ENCODE measurements around the gene BMP10. TPM values are rescaled to one million over a fixed set of nuclear protein-coding genes. Genes with fewer than 3 reads are reported as not detected.

The BMP10 gene
- total and polyA plus RNA-seq, 2 of the 13 experiments (the other 11 are each of a cell fraction or from before 2014, with no cell fraction given), result not detected

- Histone ChIP-seq H4K20me1 (ENCODE audit: insufficient read depth, low read length) (no peaks in the 10 kb centered on the region), H3K79me2 (ENCODE audit: insufficient read depth, low read length) (no peaks in the 10 kb centered on the region), H3K27ac (ENCODE audit: extremely low read length, insufficient read depth, low read length) (no peak overlapping the region), H3K4me1 (ENCODE audit: insufficient read depth, low read length) (no peaks in the 10 kb centered on the region; the same call in 1 of the 2 replicates), H3K9me3 (ENCODE audit: low read length) (no peaks in the 10 kb centered on the region), H3K4me2 (ENCODE audit: low read depth, low read length) (no peak overlapping the region), H3K36me3 (replicated peaks in 1 of 2; ENCODE audit: control insufficient read depth in 1 of 2, insufficient read depth in 2 of 2, low read length in 2 of 2) (no peaks in the 10 kb centered on the region), H2AFZ (ENCODE audit: low read length) (no peak overlapping the region), H3K27me3 (ENCODE audit: control insufficient read depth in 1 of 2, insufficient read depth in 2 of 2, low read length in 2 of 2) (peaks cover 0 to 30% of the 10 kb centered on the region in 2 experiments; a peak in 2 of 5 replicates), H3K4me3 (replicated peaks in 1 of 3; ENCODE audit: insufficient read depth in 1 of 3, low read depth in 2 of 3, low read length in 3 of 3) (no peak overlapping the region), H3K9ac (ENCODE audit: insufficient read depth, low read depth, low read length) (no peak overlapping the region)
- intact Hi-C loops (cut with micrococcal nuclease; ENCODE audit: unreplicated experiment) (no loop called here), in situ Hi-C loops (cut with HindIII; ENCODE audit: extremely low pct_ligation_motif_present, low pct_unique_long_range_greater_than_20kb) (no loop called here)
- TF ChIP-seq NFE2 (CRISPR knock-in tag; IDR thresholded peaks at IDR 0.05), result no peak
- no peak for DNase-seq (ENCODE audit: low spot score)
- POLR2A ChIA-PET, result no interaction called here
- no TSS peak for BruUV-seq (replicated peaks)
- CTCF ChIA-PET (ENCODE audit: low intra/inter-chr PET ratio, low total read pairs), result no interaction called here
- no peak for ATAC-seq
- FAIRE-seq, result no peak
- 2% methylated on average over 3 of the region's 3 CpGs for WGBS (ENCODE audit: low lambda C conversion rate)
These were observed 25.1 kb downstream of the BMP10 start for GRCh38 chr2:68846091-68846490.

GRCh38 chr2:68845043-68845442, 26.2 kb downstream of the BMP10 start:
- DNase-seq (ENCODE audit: low spot score), result no peak
- BruUV-seq (replicated peaks), result no TSS peak
- no peak for ATAC-seq
- Histone ChIP-seq H3K4me1 (ENCODE audit: insufficient read depth, low read length) (no peaks in the 10 kb centered on the region; the same call in 1 of the 2 replicates), H3K9ac (ENCODE audit: insufficient read depth, low read depth, low read length) (no peak overlapping the region), H3K4me3 (replicated peaks in 1 of 3; ENCODE audit: insufficient read depth in 1 of 3, low read depth in 2 of 3, low read length in 3 of 3) (no peak overlapping the region), H3K27ac (ENCODE audit: extremely low read length, insufficient read depth, low read length) (no peak overlapping the region), H3K4me2 (ENCODE audit: low read depth, low read length) (no peak overlapping the region), H3K9me3 (ENCODE audit: low read length) (no peaks in the 10 kb centered on the region), H3K27me3 (ENCODE audit: control insufficient read depth in 1 of 2, insufficient read depth in 2 of 2, low read length in 2 of 2) (peaks cover 0 to 25% of the 10 kb centered on the region in 2 experiments; a peak in 2 of 5 replicates), H3K79me2 (ENCODE audit: insufficient read depth, low read length) (no peaks in the 10 kb centered on the region), H4K20me1 (ENCODE audit: insufficient read depth, low read length) (no peaks in the 10 kb centered on the region), H3K36me3 (replicated peaks in 1 of 2; ENCODE audit: control insufficient read depth in 1 of 2, insufficient read depth in 2 of 2, low read length in 2 of 2) (no peaks in the 10 kb centered on the region), H2AFZ (ENCODE audit: low read length) (no peak overlapping the region)
- no peak for FAIRE-seq
- 2% methylated on average over 2 of the region's 2 CpGs for WGBS (ENCODE audit: low lambda C conversion rate)
- ChIA-PET POLR2A (no interaction called here), CTCF (ENCODE audit: low intra/inter-chr PET ratio, low total read pairs) (no interaction called here)
- intact Hi-C loops (cut with micrococcal nuclease; ENCODE audit: unreplicated experiment), result no loop called here
- in situ Hi-C loops (cut with HindIII; ENCODE audit: extremely low pct_ligation_motif_present, low pct_unique_long_range_greater_than_20kb), result no loop called here
- TF ChIP-seq CEBPB (IDR thresholded peaks at IDR 0.05; ENCODE audit: borderline replicate concordance, low read depth, low read length) (peak; percentile 66), ZNF563 (CRISPR knock-in tag; IDR thresholded peaks at IDR 0.05) (no peak)

All from HepG2 (cell line).